Measurements from ENCODE around the gene TMEM250.

TMEM250 gene

GRCh38 chr9:136082496-136083361, 35.9 kb downstream of the TMEM250 start:
- no peaks in the 10 kb centered on the region for H3K36me3 ChIP-seq
- no peak overlapping the region for H3K27ac ChIP-seq
- no peak for DNase-seq
- TF ChIP-seq CTCF (IDR thresholded peaks at IDR 0.05; ENCODE audit: low read depth, low read length): no peak
- H3K27me3 ChIP-seq (ENCODE audit: insufficient read depth, low read depth, severe bottlenecking): no peaks in the 10 kb centered on the region
- no peaks in the 10 kb centered on the region for H3K9me3 ChIP-seq (ENCODE audit: severe bottlenecking)
- no peak overlapping the region for H3K4me3 ChIP-seq (ENCODE audit: low read depth, low read length)

- DNase-seq: no peak
- Histone ChIP-seq H3K9me3 (ENCODE audit: severe bottlenecking) (no peaks in the 10 kb centered on the region), H3K4me3 (ENCODE audit: low read depth, low read length) (no peak overlapping the region), H3K27ac (no peak overlapping the region), H3K27me3 (ENCODE audit: insufficient read depth, low read depth, severe bottlenecking) (no peaks in the 10 kb centered on the region), H3K36me3 (no peaks in the 10 kb centered on the region)
- TF ChIP-seq CTCF (IDR thresholded peaks at IDR 0.05; ENCODE audit: low read depth, low read length): no peak
These were observed 36.7 kb downstream of the TMEM250 start for GRCh38 chr9:136081826-136082495.

- no peak for DNase-seq
- Histone ChIP-seq H3K9me3 (ENCODE audit: severe bottlenecking) (no peaks in the 10 kb centered on the region), H3K27ac (no peak overlapping the region), H3K27me3 (ENCODE audit: insufficient read depth, low read depth, severe bottlenecking) (no peaks in the 10 kb centered on the region), H3K4me3 (ENCODE audit: low read depth, low read length) (no peak overlapping the region), H3K36me3 (no peaks in the 10 kb centered on the region)
- no peak for TF ChIP-seq CTCF (IDR thresholded peaks at IDR 0.05; ENCODE audit: low read depth, low read length)
These were observed 37.4 kb downstream of the TMEM250 start for GRCh38 chr9:136081113-136081825.

GRCh38 chr9:136080716-136081112, 38.0 kb downstream of the TMEM250 start:
- H3K9me3 ChIP-seq (ENCODE audit: severe bottlenecking): no peaks in the 10 kb centered on the region
- no peaks in the 10 kb centered on the region; the same call in 1 of the 2 replicates for H3K36me3 ChIP-seq
- H3K4me3 ChIP-seq (ENCODE audit: low read depth, low read length): no peak overlapping the region
- no peaks in the 10 kb centered on the region for H3K27me3 ChIP-seq (ENCODE audit: insufficient read depth, low read depth, severe bottlenecking)
- no peak overlapping the region for H3K27ac ChIP-seq
- no peak for DNase-seq
- no peak for TF ChIP-seq CTCF (IDR thresholded peaks at IDR 0.05; ENCODE audit: low read depth, low read length)

- no peak for DNase-seq
These were observed 38.8 kb downstream of the TMEM250 start for GRCh38 chr9:136079916-136080246.

More at GRCh38 chr9:136079916-136080246, 38.8 kb downstream of the TMEM250 start:
- Histone ChIP-seq H3K27me3 (ENCODE audit: insufficient read depth, low read depth, severe bottlenecking) (no peaks in the 10 kb centered on the region), H3K27ac (no peak overlapping the region), H3K9me3 (ENCODE audit: severe bottlenecking) (no peaks in the 10 kb centered on the region), H3K36me3 (no peaks in the 10 kb centered on the region; the same call in 1 of the 2 replicates), H3K4me3 (ENCODE audit: low read depth, low read length) (no peak overlapping the region)
- TF ChIP-seq CTCF (IDR thresholded peaks at IDR 0.05; ENCODE audit: low read depth, low read length): no peak
